Lower leg skin (tissue), 3 donors: ENCODE results near the gene ANKS1A.

Experiments
- CTCF ChIP-seq, 3 donors: fragments of 450-650 bp; IDR thresholded peaks; one replicate each; pipeline ENCODE4 v1.5.1; 2016; ENCODE audit warnings: antibody characterized with exemption in 3 of 3, mild to moderate bottlenecking in 3 of 3, moderate library complexity in 2 of 3
- POLR2A ChIP-seq, 2 donors: fragments of 450-650 bp; IDR thresholded peaks; one replicate each; pipeline ENCODE4 v1.6.1; 2016 to 2017; ENCODE audit warnings: antibody characterized with exemption in 2 of 2, mild to moderate bottlenecking in 1 of 2, moderate library complexity in 1 of 2

GRCh38 chr6:35043381-35044130, 154.5 kb downstream of the ANKS1A start:
- no peak for TF ChIP-seq POLR2A (IDR thresholded peaks at IDR 0.05)
- no peak for TF ChIP-seq CTCF (IDR thresholded peaks at IDR 0.05)
